ENCODE results near the gene SOS2.

Gene SOS2

GRCh38 chr14:50231475-50232275 lies at the start of gene SOS2:
TSS of gene SOS2 (minus strand) at chr14:50231578. CDS start at chr14:50231283, 295 bp downstream.
- FAIRE-seq, result no peak

GRCh38 chr14:50272498-50272897 lies 41.1 kb upstream of the SOS2 start:
- no peak for FAIRE-seq

GRCh38 chr14:50270932-50271331 lies 39.6 kb upstream of the SOS2 start:
- no peak for FAIRE-seq

GRCh38 chr14:50265029-50265428 lies 33.7 kb upstream of the SOS2 start:
- FAIRE-seq, result no peak

GRCh38 chr14:50263321-50263720 lies 31.9 kb upstream of the SOS2 start:
- no peak for FAIRE-seq

- no peak for FAIRE-seq
Measured at GRCh38 chr14:50262865-50263264, 31.5 kb upstream of the SOS2 start.

GRCh38 chr14:50260511-50260910 lies 29.1 kb upstream of the SOS2 start:
- no peak for FAIRE-seq

GRCh38 chr14:50260072-50260471 lies 28.7 kb upstream of the SOS2 start:
- no peak for FAIRE-seq

GRCh38 chr14:50257732-50258131 lies 26.4 kb upstream of the SOS2 start:
- no peak for FAIRE-seq

GRCh38 chr14:50254248-50254647 lies 22.9 kb upstream of the SOS2 start:
- no peak for FAIRE-seq

- no peak for FAIRE-seq
Measured at GRCh38 chr14:50249136-50249775, 17.9 kb upstream of the SOS2 start.

- peak; percentile 4 for FAIRE-seq
Measured at GRCh38 chr14:50247245-50247644, 15.9 kb upstream of the SOS2 start.

GRCh38 chr14:50242566-50243310 lies 11.4 kb upstream of the SOS2 start:
- FAIRE-seq, result no peak

- no peak for FAIRE-seq
Measured at GRCh38 chr14:50242096-50242495, 10.7 kb upstream of the SOS2 start.

- FAIRE-seq, result no peak
Measured at GRCh38 chr14:50237427-50237826, 6.0 kb upstream of the SOS2 start.

GRCh38 chr14:50233951-50234250 lies 2.5 kb upstream of the SOS2 start:
- no peak for FAIRE-seq

- no peak for FAIRE-seq
Measured at GRCh38 chr14:50233166-50233950, 2.0 kb upstream of the SOS2 start.

GRCh38 chr14:50232276-50232642 lies 881 bp upstream of the SOS2 start:
- no peak for FAIRE-seq

GRCh38 chr14:50230701-50231474 lies 490 bp downstream of the SOS2 start:
- FAIRE-seq, result no peak

- no peak for FAIRE-seq
Measured at GRCh38 chr14:50230401-50230700, 1.0 kb downstream of the SOS2 start.

GRCh38 chr14:50229681-50230080 lies 1.7 kb downstream of the SOS2 start:
- FAIRE-seq, result no peak

- no peak for FAIRE-seq
Measured at GRCh38 chr14:50228313-50228712, 3.1 kb downstream of the SOS2 start.

- no peak for FAIRE-seq
Measured at GRCh38 chr14:50225974-50226297, 5.4 kb downstream of the SOS2 start.
